Stromal cell of bone marrow (primary cell): Measurements from ENCODE around the gene UBTF.
A peak's percentile ranks its signal among the peaks of the same experiment; 100 is the strongest.

Source experiments
- DNase-seq: peaks from one replicate; pipeline ENCODE4 v3.0.0-alpha.2; 2012; ENCODE audit warnings: low read depth

UBTF gene

GRCh38 chr17:44214896-44215295 is 4.6 kb downstream of the UBTF start:
- no peak for DNase-seq

DNA sequence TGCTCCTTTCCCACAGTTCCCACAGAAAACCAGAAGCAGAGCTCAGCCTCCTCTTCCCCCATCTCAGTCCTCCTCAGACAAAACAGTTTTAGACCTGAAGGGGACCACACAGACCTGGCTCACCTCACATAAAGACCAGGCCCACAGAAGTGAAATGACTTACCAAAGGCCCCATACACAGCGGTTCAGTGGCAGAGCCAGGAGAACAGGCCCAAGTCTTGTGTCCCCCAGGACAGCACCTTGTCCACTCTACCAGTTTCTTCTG is 5.3 kb downstream of the UBTF start:
- no peak for DNase-seq

DNA sequence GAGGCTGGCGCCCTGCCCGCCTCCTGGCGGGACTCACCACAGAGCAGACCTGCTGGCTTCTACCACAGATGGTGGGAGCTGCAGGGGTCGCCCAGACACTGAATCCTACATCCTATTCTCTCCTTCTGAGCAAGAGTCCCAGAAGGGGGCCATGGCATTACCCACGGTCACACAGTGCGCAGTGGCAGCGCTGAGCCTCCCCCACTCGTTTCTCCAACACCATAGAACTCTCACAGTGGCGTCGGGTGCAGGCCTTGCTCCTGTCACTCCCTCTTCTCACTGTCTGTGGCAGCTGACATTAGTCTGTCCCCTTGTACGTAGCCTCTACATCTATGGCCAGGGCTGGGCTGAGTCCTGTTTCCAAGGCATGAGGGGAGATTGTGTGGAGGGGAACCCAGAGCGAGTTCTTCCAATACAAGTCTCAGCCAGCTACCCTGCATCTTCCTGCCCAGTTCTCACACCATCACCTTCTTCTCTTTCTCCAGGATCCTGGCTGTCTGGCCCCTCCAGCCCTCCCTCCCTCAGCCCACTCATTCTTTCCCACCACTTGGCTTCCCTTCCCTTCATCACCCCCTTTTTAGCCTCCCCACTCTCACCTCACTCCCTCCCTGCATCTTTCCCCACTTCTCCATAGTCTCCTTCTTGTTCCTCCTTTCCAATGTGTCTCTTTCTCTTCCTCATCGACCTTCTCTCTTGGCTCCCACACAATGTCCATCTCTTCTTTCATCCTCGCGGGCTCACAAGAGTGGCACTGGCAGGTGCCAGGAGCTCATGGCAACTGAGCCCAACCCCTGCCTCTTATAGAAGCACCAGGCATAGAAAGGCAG is 5.9 kb downstream of the UBTF start:
- no peak for DNase-seq

DNA sequence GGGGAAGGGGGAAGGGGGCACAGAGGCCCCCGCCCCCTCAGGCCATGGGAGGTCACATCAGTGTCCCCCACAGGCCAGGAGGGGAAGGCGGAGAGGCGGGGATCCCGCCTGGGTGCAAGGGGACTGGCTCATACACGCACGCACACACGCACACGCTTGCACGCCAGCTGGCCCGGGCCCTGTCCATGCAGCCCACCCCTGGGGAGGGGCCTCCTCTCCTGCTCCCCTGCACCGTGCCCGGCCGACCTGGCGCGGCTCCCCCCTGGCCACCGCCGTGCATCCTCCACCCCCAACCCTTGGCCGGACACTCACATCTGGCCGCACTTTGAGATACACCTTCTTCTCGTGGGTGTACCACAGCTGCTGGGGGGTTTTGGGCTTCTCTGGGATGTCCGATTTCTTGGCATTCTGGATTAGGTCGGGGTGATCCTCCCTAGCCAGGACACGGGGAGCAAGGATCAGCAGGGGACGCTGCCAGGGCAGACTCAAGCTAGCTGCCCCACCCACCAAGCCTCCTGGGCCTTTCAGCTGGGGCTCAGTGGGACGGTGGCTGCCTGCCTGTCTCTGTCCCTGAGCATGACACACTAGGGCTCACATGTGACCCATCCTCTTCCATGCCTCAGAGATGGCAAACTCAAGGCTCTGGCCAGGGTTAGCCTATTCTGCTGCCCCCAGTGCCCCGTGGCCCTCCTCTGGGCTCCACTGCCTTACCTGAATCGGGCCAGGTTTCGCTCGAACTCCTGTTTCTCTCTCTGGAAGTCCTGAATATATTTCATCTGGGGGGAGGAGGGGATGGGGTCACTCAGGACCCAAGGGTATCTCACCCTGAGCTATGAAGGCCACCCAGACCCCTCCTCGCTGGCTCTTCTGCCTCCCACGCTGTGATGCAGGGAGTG is 6.7 kb downstream of the UBTF start:
- DNase-seq, result no peak

DNA sequence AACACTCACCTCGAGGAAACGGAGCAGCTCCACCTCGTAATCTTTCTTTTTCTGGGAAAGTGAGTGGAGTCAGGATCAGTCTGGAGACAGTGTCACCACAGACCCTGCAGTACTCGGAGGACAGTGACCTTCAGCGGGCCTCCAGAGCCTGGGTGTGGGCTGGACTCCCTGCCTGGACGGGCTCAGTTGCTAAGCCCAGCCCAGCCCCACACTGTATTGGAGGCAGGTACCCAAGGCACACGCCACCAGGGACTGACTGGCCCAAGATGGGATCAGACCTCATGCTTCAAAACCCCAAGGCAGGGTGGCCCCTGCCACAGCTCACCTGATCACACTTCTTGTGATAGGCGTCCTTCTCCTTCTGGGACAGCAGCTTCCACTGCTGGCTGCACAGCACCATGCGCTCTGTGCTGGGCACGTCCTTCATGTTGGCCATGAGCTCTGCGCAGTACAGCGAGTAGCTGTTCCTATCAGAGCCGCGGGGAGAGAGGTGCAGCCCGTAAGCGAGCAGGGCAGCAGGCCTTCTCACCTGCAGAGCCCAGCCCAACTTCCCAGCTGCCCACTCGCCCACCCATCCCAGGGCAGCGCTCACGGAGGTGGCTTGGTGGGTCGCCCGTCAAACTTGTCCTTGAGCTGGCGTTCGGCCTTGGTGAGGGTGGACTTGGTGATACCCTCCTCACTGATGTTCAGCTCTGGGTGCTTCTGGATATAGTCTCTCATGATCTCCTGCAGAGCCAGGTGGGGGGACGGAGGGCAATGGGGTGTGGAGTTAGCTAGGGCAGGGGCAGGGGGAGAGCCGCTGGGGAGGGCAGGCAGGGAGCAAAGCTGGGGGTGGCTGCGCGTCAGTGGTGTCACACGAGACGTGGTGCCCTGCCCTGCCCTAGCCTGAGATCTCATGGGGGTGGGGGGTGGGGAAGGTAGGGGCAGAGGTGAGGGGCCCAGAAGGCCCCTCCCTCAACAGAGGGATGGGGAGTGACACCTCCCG is 7.9 kb downstream of the UBTF start:
- no peak for DNase-seq

DNA sequence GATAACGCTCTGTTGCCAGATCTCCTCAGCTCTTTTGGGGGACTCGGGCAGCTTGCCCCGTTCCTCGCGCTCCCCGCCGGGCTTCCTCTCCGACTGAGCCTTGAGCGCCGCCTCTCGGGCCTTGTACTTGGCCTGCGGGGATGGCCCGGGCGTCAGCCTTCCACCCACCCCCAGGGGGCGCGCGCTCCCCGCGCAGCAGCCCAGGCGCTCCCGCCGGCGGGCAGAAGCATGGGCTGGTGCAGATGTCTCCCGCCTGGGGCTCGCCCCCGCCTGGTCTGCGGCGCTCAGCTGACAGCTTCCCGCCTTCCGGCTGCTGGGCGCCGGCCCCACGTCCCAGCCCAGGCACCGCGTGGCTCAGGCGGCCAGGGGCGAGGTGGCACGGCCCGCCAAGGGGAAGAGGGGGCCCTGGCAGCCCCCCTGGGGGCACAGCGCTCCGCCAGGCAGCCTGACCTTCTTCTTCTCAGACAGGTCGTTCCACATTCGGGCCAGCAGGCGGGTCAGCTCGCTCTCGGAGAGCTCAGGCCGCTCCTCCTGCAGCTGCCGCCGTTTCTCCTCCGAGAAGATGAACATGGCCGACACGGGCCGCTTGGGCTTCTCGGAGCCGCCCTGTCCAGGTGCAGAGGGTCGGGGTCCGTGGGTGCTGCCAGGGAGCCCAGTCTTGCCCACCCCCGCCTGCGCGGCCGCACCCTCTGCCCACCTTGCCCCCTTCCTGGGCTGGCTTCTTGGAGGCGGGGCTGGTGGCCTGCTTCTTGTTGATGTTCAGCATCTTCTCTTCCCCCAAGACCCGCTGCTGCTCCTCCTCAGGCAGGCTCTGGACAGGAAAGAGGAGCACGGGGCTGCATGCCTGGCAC is 8.9 kb downstream of the UBTF start:
- DNase-seq, result peak; percentile 56

GRCh38 chr17:44209786-44210341 is 9.6 kb downstream of the UBTF start:
- no peak for DNase-seq

- DNase-seq, result no peak
These were observed 11.7 kb downstream of the UBTF start for GRCh38 chr17:44207743-44208142.

DNA sequence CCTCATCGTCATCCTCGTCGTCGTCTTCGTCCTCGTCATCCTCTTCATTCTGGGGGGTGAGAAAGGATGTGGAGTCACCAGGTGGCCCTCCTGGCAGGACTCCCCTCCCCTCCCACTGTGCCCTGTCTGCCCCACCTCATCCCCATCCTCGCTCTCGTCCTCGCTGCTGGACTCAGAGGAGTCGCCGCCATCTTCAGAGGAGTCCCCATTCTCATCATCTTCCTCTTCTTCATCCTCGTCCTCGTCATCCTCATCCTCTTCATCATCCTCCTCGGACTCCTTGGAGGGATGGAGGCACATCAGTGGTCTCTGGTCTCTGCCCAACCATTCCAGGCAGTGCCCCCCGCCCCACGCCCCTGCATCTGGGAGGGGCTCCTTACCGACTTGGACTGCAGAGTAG is 12.2 kb downstream of the UBTF start:
- DNase-seq, result no peak

DNA sequence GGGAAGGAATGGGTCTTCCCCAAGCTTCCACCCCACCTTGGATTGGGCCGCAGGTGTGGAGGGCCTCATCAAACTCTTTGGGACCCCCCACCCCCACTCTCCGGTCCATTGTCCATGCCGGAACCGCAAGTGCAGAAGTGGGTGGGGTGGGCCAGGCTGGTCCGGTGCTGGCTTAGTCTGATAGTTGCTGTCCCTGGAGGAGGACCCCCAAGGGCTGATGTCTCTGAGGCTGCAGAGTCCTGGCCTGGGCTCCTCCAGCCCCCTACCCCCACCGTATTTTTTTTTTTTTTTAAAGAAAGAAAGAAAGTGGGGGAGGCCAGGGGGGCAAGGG is 12.7 kb downstream of the UBTF start:
- no peak for DNase-seq

- no peak for DNase-seq
These were observed 13.3 kb downstream of the UBTF start for GRCh38 chr17:44205962-44206824.

- peak; percentile 36 for DNase-seq
These were observed 15.0 kb downstream of the UBTF start for GRCh38 chr17:44204441-44204882.

GRCh38 chr17:44203731-44204440 is 15.6 kb downstream of the UBTF start:
- DNase-seq, result no peak

DNA sequence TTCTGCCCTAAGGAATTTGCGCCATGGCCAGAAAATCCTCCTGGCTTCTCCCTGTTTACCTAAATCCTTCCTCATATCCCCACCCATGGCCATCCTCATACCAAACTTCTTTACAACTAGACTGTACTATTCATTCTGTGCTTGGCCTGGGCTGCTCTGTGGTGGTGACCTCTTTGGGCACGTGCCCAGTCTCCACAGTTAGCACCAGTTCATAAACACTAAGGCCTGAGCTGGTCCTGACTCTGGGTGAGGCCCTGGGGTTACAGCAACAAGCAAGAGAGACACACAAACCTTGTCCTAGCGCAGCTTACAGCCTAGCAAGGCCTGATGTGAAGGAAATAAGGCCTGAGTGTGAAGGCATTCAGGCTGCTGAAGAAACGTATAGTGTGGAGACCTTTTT is 16.7 kb downstream of the UBTF start:
- no peak for DNase-seq

DNA sequence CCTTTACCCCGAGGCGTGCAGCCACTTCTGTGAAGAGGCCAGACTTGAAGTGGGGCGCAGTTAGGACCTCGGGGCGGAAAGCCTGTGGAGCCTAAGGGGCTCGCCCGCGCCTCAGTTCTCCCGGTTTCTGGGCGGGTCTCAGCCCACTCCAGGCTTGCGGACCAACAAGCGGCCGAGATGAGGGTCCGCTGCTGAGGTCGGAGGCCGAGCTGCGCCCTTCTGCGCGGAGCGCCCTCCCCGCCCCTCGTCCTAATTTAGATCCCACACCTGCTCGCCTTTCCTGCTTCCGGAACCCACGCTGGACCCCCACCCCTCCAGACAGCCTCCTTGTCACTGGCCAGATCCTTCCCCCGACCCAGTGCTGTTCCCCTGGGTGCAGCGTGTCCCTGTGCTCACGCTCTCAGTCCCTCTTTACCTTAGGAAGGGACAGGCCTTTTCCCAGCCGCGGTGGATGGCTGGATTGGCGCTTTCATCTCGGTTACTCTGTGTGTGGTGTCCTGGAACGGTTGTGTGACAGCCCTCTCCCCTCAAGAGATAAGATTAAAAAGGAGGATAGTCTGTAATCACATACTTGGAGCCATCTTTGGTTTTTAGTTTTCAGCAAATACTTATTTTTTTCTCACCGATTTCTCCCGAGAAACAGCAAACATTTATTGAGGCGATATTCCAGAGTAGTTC is 18.9 kb downstream of the UBTF start:
- no peak for DNase-seq

DNA sequence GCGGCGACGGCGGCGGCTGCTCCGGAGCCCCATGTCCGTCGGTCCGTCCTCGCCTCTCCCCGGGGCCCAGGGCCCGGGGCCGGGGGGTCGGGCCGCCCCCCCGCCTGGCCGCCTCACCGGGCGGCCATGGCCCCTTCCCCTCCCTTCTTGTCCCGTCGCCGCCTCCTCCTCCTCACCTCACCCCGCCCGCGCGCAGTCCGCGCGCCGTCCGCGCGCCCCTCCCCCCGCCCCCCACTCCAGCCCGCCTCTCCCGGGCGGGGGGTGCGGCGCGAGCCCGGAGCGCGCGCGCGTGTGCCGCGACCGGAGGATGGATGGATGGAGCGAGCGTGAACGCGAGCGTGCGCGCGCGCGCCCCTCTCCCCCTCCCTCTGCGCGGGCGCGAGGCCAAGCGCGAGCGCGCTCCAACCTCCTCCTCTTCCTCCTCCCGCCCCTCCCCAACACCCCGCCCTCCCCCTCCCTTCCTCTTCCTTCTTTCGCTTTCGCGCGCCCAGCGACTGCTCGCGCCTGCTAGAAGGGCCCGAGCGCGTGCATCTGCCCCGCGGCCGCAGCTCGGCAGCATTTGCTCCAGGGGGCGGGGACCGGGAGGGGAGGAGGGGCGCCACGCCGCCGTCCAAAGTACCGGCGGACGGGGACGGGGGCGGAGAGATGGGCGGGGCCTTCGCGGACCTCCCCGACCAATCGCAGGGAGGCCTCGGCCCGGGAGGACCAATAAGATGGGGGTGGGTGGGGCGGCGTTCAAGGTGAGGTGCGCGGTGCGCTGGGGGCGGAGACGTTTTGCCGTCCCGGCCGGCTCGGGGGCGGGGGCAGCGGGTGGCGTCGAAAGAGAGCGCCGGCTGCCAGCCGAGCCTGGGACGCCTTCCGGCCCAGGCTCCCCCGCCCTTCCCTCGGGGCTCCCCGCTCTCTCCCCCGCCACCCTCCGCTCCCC is 19.7 kb downstream of the UBTF start, which contains the start of gene ATXN7L3:
TSS of gene ATXN7L3 (minus strand) at position 332 of the 925 bp plus-strand sequence. CDS start 1,814 bp downstream, outside the sequence.
- DNase-seq, result peak; percentile 95

DNA sequence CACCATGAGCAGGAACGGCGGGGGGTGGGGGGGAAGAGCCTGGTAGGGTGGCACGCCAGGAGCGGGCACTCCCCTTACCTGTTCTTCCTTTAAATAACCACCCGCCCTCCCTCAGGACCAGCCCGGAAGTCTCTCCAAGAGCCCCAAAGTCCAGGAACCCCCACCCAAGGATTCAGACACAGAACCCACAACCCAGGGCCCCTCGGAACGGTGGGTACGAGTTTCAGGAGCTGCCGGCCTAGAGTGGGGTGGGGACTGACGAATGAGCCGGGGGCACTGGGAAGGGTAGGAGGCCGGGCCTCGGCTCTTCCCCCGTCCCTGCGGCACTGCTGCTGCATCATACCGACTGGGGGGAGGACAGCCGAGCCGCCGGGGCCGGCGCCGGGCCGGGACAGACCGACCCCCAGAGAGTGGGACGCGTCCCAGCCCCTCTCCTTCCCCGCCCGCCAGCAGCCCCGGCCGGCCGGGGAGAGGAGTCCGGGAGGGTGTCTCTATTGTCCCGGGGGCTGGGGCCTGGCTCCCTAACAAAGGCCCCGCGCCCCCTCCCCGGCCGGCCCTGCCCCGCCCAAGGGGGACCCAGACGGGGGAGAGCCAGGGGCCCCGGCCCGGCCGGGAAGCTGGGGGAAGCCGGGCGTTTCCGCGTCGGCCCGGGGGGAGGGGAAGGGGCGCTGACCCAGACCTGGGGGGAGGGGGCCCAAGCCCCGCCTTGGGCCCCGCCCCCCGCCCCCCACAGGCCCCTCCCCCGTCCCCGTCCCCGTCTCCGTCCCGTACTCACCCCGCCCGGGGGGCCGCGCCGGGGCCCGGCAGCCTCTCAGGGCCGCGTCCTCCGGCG is 20.5 kb downstream of the UBTF start:
- DNase-seq, result no peak
